GM19438 (cell line): ENCODE measurements around the gene INF2.
"Not testable (repeated sequence)": the region's sequence is repeated elsewhere in the genome, so short reads cannot be mapped to it uniquely, and the experiment has no call there.

Experiments
- ATAC-seq: cut with Tn5 transposase; IDR thresholded peaks from one replicate; pipeline ENCODE4 v1.9.1; 2021; ENCODE audit warnings: low read depth; ENCODE audit not compliant: unreplicated experiment

INF2 gene

DNA sequence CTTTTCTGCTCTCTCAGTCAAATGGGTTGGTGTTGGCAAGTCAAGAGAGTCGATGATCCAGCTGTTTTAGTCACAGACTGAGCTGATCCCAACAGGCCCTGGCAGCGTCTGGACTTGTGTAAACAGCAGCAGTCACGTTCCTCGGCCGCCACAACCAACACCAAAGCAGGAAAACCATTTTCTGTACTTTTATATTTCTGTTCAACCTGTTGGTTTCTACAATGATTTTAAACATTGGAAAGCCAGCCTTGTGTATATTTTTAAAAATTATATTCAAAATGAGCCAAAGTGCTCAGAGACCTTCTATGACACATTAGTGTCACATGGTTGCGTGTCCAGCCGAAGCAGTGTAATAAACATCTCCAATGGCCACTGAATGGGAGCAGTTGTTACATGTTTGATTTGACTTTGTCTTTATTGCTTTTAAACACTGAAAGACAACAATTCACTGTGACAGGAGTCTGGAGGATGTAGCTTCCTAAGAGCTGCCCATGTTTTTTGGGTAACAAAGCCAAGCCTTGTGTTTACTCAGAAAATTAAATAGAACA, 57.6 kb downstream of the INF2 start:
- no peak for ATAC-seq

DNA sequence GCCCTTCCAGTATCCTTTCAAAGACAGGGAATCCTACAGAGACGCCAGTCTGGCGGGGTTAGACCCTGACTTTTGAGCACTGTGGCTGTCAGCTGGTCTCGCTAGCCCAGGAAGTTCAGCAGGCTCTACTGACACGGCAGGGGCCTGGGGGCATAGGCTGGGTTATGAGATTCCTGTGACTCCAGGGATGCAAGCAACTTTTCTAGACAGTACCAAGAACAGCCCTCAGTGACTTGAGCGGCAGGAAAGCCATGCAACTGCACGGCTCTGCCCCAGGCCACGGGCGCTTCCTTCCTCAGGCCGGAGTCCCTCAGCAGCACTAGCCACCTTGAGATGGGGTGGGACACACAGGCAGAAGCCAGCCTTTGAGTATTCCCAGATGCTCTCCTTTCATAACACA, 58.5 kb downstream of the INF2 start:
- no peak for ATAC-seq

DNA sequence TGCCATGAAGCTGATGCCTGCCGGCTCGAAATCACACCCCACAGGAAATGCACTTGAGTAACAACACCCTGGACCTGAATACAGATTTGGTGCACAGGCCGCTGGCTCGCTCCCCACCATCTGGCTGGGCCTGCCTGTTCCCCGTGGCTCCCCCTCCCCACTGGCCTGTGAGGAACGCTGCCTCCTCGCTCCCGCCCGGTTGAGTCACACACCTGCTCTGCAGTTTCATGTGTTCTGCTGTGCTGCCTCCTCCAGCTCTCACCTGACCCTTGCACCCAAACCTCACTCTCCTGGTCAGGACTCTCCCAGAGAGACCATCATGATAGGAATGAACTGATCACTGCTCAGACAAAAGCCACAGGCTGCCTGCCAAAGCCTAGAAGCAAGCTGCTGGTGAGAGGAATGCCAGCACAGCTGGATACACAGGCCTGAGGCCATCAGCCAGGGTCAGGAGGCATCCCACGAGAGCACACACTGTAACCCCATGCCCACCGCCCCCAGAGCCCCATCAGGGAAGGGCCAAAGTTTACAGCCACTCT, 59.8 kb downstream of the INF2 start:
- ATAC-seq, result no peak

DNA sequence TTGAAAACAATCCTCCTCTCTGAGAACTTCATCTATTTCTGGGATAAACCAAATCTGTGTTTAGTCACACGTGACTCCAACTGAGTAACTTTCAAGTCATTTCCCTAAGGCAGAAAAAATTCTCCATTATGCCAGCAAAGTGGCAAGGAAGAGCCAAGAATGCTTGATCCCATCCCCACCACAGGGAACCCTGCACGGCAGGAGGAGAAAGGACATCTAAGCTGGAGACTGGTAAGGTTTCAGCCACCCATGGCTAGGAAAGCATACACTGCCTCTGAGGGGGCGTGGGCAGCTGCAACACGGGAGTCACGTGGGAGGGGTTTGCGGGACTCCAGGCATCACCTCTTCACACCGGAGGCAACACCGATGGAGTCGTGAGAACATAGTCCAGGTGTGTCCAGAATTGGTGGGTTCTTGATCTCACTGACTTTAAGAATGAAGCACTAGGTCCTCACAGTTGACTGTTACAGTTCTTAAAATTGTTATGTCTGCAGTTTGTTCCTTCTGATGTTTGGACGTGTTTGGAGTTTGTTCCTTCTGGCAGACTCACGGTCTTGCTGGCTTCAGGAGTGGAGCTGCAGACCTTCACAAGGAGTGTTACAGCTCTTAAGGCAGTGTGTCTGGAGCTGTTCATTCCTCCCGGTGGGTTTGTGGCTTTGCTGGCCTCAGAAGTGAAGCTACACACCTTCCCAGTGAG, 60.8 kb downstream of the INF2 start:
- ATAC-seq, result no peak

DNA sequence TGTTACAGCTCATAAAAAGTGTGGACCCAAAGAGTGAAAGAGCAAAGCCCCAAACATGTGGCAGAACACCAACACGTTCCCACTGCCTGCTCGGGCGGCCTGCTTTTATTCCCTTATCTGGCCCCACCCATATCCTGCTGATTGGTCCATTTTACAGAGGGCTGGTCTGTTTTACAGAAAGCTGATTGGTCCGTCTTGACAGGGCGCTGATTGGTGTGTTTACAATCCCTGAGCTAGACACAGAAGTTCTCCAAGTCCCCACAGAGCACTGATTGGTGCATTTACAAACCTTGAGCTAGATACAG, 61.3 kb downstream of the INF2 start:
- not testable (repeated sequence) for ATAC-seq

DNA sequence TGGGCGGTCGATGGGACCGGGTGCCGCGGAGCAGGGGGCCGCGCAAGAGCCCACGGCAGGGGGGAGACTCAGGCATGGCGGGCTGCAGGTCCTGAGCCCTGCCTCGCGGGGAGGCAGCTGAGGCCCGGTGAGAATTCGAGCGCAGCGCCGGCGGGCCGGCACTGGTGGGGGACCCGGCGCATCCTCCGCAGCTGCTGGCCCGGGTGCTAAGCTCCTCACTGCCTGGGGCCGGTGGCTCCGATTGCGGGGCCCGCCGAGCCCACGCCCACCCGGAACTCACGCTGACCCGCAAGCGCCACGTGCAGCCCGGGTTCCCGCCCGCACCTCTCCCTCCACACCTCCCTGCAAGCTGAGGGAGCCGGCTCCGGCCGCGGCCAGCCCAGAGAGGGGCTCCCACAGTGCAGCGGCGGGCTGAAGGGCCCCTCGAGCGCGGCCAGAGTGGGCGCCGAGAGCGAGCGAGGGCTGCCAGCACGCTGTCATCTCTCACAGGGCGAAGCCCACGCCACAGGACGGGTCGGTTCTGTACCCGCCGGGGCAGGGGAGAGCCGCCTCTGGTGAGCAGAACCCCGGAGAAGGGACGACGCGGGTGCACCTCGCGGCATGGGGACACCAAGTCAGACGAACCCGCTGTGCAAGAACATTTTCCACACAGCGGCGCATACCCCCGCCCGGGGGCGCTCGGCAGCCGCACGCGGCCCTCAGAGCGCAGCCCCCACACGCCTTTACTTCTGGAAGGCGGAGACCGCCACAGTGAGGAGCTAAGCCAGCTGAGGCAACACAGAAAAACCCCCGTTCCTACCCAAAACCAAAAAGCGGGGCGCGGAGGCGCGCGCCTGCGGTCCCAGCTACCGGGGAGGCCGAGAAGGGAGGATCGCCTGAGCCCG, 62.4 kb downstream of the INF2 start:
- ATAC-seq, result no peak

DNA sequence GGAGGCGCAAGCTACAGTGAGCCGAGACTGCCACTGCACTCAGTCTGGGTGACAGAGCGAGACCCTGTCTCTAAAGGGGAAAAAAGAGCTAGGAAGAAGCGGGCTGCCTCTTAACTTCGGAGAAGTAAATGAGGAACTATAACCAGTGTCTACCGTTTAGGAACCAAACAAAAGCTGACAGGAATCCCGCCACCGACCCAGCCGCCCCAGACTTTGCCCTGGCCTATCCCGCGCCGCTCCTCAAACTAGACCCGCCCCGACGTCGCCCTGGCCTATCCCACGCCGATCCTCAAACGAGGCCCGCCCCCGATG, 63.0 kb downstream of the INF2 start:
- ATAC-seq, result peak; percentile 87

DNA sequence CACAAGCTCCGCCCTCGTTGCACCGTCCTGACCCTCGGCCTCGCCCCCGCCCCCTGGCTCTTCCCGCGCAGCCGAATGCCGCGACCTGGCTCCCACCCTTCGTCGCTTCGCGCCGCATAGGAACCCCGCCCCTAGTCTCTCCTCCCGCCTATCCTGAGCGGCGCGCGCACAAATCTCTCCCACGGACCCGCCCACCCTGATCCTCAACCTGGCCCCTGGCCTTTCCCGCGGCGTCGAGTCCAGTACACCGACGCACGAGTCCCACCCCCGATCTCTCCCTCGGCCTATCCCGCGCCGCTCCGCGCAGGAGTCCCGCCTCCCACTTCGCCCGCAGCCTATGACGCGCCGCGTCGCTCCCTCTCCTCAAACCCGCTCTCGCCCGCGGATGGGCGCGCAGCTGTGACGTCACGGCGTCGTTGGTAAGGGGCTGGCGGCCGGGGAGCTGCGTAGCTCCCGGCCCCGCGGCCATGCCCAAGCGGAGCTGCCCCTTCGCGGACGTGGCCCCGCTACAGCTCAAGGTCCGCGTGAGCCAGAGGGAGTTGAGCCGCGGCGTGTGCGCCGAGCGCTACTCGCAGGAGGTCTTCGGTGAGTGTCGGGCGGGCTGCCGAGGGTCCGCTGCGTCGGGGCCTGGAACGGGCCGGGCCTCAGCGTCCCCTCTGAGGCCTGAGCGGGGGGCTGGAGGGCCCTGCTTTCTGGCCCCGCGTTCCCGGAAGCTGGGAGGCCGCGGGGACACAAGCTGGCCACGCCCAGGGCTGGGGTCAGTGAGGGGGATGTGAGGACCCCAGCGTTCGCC, 63.5 kb downstream of the INF2 start, which contains the start of gene SIVA1:
SIVA1 (plus strand) TSS at position 413 of the 793 bp plus-strand sequence; CDS start at position 468, 55 bp downstream.
- ATAC-seq, result peak; percentile 91

DNA sequence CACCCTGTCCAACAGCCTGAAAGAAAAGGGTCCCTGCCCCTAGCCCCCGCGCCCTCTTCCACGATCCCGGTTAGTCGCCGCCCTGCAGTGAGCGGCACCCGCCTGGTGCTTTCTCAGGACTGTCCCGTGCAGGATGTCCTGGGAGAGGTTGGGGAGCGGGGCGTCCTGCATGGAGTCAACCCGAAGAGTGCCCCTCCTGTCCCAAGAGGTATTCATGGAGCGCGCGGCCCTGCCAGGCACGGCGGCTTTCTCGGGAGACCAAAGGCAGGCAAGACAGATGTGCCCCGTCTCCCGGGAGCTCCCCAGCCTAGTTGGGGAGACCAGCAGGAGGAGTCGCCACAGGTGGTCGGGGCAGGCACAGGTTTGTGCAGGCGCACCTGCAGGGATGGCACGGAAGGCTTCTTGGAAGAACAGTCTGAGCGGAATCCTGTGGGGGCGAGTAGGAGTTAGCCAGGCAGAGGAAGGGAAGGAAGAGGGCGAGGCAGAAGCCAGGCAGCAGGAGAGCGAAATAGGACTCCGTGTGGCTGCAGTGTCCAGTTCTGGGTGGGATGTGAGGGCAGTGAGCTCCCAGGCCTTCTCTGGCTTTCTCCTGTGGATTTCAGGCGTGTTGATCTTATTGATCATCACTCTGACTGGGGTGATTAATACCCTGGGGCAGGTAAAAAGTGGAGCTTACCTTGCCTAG, 64.3 kb downstream of the INF2 start:
- ATAC-seq, result no peak

DNA sequence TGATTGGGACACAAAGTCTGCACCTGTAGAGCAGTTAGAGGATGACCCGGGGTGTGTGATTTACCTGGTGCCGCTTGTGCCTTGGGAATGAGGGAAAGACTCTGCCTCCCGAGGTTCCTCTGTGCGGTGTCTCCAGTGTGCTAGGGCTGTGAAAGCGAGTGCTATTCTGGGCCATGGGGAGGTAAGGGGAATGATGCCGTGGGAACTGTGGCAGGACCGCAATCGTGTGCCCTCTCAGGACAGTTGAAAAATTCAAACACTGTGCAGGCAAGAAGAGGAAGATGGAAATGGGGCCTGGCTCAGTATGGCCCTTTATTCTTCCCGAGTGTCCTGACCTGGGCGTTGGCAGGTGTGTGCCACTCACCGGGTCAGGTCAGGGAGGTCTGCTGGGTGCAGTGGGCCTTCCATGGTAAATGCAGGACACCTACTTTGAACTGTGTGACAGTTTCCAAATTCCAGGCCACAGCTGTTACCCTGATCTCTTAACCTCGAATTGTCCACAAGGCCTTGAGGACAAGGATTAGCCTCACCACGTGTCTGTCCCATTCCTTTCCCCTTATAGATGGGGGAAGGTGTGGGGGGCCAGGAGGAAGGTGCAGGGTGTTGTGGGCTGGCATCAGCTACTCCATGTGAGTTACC, 64.9 kb downstream of the INF2 start:
- no peak for ATAC-seq

DNA sequence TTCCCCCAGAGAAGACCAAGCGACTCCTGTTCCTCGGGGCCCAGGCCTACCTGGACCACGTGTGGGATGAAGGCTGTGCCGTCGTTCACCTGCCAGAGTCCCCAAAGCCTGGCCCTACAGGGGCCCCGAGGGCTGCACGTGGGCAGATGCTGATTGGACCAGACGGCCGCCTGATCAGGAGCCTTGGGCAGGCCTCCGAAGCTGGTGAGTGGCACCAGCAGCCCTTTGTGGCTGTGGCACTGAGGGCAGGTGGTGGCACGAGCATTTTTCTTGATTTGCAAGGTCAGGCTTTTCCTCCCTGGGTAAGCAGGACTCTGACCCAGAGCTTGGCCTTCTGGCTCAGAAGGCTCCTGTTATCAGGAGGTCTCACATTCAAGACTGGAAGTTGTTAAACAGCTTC, 66.2 kb downstream of the INF2 start:
- no peak for ATAC-seq

DNA sequence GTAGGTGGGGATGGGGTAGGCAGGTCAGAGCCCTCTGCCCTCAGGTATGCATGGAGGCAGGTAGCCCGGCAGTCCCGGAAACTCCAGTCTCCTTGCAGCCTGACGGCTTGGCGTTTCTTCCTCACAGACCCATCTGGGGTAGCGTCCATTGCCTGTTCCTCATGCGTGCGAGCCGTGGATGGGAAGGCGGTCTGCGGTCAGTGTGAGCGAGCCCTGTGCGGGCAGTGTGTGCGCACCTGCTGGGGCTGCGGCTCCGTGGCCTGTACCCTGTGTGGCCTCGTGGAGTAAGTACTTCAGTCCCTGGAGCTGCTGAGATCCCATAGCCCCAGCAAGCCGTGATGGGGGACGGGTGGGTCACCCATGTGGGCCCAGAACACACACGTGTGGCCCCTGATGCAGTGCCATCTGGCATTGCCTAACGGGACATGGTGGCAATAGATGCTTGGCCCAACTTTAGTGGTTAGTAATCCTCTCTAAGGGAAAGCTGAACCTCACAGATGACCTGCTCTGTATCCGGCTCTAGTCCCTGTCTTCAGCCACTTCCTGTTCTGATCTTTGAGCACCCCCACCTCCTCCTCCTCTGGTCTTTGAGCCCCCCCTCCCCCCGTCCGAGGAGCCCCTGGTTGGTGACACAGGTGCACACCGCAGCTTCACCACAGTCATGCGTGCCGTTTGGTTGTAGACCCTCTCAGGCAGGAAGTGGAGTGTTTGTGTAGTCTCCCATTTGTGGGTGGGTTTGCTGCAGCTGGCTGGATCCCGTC, 67.2 kb downstream of the INF2 start:
- ATAC-seq, result no peak

DNA sequence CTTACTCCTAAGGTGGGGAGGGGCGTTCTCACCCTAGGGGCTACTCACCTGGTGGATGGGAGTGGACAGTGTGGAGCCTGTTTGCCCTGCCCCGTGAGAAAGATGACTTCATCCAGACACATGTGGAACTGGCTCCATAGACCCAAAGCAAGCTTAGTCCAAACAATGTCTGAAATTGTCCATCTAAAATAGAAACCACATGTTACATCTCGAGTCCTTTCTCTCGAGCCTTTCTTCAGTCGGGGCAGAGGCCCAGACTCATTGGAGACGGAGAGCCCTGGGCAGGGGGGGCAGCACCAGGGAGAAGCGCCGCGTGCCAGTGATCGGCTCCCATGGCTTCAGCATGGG, 67.8 kb downstream of the INF2 start:
- no peak for ATAC-seq

DNA sequence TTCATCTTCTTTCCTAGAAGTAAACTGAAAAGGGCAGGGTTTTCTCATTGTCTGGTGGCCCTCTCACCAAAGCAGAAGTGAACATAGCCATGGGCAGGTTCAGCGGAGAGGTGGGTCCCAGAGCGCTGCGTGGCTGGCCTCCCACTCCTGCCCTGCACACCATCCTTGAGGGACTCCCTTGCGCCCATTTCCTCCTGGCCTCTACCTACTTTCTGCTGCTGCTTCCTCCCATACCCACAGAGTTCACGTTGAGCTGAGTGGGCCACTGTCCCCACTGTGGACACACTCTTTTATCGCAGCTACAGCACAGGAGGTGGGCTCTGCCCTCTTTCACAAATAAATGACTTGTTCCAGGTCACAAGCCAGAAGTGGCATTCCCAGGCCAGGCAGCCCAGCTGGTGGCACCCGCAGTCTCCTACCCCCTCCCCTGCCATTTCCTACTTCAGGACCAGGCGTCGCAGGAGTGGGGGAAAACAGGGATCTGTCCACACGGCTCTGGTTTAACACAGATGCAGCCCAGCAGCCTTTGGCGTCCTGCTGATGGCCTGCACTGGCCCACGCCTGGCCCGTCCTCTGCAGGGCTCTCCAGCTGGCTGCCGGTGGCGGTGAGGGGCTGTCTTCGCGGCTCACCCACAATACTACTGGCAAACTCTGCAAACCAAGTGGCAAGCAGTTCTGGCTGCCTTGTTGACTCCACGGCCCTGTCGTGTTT, 68.4 kb downstream of the INF2 start:
- ATAC-seq, result no peak

DNA sequence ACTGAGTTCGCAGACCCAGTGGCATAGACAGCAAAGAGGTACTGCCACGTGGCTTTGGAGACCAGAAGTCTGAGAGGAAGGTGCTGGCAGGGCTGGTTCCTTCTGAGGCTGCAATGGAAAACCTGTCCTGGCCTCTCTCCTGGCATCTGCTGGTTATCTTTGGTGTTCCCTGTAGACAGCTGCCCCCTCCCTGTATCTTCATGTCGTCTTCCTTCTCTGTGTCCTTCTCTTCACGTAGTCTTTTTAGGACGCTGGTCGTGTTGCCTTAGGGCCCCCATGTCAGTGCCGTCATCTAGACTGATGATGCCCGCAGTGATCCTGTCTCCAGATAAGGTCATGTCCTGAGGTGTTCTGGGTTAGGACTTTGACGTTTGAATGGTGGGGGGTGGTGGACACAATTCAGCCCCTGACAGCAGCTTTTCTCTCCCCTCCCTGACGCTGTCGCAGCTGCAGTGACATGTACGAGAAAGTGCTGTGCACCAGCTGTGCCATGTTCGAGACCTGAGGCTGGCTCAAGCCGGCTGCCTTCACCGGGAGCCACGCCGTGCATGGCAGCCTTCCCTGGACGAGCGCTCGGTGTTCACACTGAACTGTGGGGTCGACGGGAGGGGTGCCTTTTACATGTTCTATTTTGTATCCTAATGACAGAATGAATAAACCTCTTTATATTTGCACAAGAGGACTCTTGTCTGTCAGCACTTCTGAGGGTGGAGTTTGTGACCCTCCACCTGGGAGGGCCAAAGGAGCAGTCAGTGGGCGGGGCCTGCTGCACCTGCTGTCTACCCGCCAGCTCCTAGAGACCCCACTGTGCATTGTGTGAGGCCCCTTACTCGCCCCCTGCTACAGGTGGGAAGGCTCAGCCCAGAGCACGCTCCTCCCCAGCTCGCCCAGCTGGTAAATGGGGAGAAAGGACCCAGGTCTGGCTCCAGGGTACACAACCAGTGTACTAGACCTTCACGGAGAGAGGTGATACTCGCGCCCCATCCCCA, 69.9 kb downstream of the INF2 start:
- no peak for ATAC-seq

DNA sequence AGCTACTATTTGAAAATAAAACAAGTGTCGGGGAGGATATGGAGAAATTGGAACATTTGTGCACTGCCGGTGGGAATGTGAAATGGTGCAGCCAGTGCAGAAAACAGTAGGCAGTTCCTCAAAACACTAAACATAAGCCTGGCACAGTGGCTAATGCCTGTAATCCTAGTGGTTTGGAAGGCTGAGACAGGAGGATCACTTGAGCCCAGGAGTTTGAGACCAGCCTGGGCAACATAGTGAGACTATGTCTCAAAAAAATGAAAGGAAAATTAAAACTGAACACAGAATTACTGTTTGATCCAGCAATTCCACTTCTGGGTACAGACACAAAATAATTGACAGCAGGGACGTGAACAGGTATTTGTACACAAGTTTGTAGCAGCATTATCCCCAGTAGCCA, 76.1 kb downstream of the INF2 start:
- ATAC-seq, result no peak

DNA sequence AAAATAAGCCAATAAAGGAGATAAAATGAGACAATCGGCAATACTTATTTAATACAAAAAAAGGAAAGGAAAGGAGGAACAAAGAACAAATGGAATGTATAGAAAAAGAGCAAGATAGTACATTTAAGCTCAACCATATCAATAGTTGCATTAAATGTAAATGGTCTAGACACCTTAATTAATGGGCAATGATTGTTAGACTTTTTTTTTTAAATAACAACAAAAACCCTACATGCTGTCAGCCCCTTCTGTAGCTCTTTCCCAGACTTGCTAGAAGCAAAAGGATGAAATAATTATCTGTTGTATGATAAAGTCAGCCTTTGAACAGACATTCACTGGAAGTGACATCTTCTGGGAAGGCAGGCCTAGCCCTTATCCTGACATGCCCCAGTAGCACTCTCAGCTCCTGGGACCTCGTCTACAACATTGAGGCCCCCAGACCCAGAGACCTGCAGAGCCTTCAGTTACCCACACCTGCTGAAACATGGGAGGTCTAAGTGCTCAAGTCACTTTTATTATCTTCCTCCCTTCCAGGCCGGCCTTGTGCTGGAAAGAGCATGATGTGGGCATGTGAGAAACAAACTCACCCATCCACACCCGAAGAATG, 76.9 kb downstream of the INF2 start:
- ATAC-seq, result no peak
